Dermis microvascular lymphatic vessel endothelial cell (primary cell): ENCODE data around the gene NFATC2IP. TPM values are rescaled to one million over a fixed set of nuclear protein-coding genes. Genes with fewer than 3 reads are reported as not detected.
"Not testable (repeated sequence)": the region's sequence is repeated elsewhere in the genome, so short reads cannot be mapped to it uniquely, and the experiment has no call there.

Experiments
- DNase-seq, 2 donors: peaks; one replicate each; pipeline versions ENCODE4 v3.0.0 to v3.0.0-alpha.2; 2010; ENCODE audit warnings: low read depth in 2 of 2
- total RNA-seq: library from RNA; depleted of rRNA; stranded (reverse); fragments of >200 nt; gene quantifications from 2 replicates; pipeline ENCODE4 v1.2.1, GENCODE V29; 2014

The NFATC2IP gene
- total RNA-seq, 1 donor from 2014 or later, result 18.5 TPM

DNA sequence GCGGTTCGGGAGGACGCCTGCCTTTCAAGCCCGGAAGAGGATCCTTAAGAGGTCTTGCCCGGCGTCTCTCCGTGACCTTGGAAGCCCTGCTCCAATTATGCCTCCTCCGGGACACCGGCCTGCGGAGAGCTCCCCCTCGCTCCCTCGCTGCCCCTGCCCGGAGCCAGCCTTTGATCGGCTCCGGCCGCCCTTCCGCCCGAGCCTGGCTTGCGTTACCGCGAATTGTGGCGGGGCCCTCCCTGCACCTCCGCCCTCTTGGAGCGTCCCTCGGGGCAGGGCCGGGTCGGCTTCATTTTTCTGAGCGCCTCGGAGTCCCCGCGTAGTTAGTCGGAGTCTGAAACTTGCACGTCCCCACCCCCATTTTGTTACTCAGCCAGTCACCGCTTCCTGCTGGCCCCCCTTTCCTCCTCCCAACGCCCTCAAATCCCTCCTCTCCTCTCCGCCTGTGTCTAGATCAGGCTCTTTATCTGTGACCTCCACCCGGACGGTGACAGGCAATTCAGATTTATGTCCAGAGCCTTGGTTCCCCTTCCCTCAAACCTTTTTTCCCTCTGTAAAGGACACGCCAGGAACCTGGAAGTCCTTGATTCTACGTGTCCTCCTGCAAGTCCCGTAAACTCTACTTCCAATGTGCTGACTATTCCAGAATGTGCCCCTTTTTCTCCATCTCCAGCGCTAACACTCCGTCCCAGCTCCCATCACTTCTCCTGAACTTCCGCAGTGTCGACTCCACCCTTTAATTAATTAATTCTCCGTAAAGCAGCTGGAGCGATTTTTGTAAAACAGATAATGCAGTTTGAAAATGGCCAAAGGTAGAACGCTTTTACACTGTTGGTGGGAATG, 25.1 kb upstream of the NFATC2IP start:
- peak in 1 of 2 donors; percentile 73 for DNase-seq

GRCh38 chr16:28926284-28926683, 24.5 kb upstream of the NFATC2IP start:
- not testable (repeated sequence) for DNase-seq

GRCh38 chr16:28927815-28928214, 22.9 kb upstream of the NFATC2IP start:
- no peak for DNase-seq

- no peak for DNase-seq
Measured at GRCh38 chr16:28930203-28930602, 20.5 kb upstream of the NFATC2IP start.

- DNase-seq, result no peak
Measured at GRCh38 chr16:28930652-28931051, 20.1 kb upstream of the NFATC2IP start.

- DNase-seq, result no peak
Measured at GRCh38 chr16:28931801-28932225, 18.9 kb upstream of the NFATC2IP start, which contains the start of gene CD19. Gene CD19 (plus strand): TSS chr16:28931971. CDS start chr16:28932001, 30 bp downstream.

DNA sequence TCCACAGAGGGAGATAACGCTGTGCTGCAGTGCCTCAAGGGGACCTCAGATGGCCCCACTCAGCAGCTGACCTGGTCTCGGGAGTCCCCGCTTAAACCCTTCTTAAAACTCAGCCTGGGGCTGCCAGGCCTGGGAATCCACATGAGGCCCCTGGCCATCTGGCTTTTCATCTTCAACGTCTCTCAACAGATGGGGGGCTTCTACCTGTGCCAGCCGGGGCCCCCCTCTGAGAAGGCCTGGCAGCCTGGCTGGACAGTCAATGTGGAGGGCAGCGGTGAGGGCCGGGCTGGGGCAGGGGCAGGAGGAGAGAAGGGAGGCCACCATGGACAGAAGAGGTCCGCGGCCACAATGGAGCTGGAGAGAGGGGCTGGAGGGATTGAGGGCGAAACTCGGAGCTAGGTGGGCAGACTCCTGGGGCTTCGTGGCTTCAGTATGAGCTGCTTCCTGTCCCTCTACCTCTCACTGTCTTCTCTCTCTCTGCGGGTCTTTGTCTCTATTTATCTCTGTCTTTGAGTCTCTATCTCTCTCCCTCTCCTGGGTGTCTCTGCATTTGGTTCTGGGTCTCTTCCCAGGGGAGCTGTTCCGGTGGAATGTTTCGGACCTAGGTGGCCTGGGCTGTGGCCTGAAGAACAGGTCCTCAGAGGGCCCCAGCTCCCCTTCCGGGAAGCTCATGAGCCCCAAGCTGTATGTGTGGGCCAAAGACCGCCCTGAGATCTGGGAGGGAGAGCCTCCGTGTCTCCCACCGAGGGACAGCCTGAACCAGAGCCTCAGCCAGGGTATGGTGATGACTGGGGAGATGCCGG, 18.2 kb upstream of the NFATC2IP start:
- DNase-seq, result no peak

DNA sequence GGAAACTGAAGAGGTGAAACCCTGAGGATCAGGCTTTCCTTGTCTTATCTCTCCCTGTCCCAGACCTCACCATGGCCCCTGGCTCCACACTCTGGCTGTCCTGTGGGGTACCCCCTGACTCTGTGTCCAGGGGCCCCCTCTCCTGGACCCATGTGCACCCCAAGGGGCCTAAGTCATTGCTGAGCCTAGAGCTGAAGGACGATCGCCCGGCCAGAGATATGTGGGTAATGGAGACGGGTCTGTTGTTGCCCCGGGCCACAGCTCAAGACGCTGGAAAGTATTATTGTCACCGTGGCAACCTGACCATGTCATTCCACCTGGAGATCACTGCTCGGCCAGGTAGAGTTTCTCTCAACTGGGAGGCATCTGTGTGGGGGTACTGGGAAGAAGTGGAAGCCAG, 17.6 kb upstream of the NFATC2IP start:
- no peak for DNase-seq

DNA sequence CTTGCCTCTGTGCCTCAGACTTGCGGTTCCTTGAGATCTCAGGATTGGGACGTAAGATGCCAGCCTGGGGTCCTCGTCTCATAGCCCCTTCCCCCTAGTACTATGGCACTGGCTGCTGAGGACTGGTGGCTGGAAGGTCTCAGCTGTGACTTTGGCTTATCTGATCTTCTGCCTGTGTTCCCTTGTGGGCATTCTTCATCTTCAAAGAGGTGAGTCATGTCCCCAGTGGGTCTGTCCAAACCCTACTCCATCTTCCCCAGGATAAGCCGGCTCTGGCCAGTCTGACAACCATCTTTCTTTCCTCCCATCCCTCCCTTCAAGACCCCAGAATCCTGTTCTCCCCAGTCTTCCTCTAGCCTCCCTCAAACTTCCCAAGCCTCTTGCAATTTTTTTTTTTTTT, 15.4 kb upstream of the NFATC2IP start:
- DNase-seq, result no peak

GRCh38 chr16:28935924-28936783, 14.6 kb upstream of the NFATC2IP start:
- peak; percentile 42 to 84 for DNase-seq

DNA sequence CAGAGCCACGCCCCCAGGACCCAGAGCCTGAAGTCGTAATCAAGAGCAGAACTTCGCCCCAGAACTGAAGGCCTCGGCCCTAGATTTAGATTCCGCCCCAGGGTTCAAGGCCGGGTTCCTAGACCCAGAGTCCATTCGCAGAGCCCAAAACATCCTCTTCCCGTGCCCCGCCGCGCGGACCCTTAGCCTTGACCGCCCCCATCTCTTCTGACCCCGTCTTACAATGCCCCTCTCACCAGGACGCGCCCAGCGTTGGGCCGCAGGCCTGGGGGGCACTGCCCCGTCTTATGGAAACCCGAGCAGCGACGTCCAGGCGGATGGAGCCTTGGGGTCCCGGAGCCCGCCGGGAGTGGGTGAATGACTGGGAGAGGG, 14.0 kb upstream of the NFATC2IP start:
- no peak for DNase-seq

DNA sequence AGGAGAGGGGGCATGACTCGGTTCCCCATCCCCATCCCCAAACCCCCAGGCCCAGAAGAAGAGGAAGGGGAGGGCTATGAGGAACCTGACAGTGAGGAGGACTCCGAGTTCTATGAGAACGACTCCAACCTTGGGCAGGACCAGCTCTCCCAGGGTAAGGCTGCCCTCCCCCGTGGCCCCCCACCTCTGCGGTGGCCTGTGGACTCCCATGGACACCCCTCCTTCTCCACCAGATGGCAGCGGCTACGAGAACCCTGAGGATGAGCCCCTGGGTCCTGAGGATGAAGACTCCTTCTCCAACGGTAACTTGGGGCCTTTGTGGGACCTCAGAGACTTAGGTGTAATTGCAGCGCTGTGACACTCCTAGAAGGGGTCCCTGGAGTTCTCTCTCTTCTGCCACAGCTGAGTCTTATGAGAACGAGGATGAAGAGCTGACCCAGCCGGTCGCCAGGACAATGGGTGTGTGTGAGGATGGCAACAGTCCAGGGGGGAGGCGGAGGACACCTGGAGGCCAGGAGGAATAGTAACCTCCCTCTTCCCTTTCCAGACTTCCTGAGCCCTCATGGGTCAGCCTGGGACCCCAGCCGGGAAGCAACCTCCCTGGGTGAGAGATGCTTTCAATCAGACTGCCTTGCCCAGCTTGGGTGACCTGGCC, 13.4 kb upstream of the NFATC2IP start:
- no peak for DNase-seq

- no peak for DNase-seq
Measured at GRCh38 chr16:28938721-28939120, 12.0 kb upstream of the NFATC2IP start.

GRCh38 chr16:28939825-28940224, 10.9 kb upstream of the NFATC2IP start:
- DNase-seq, result not testable (repeated sequence)

DNA sequence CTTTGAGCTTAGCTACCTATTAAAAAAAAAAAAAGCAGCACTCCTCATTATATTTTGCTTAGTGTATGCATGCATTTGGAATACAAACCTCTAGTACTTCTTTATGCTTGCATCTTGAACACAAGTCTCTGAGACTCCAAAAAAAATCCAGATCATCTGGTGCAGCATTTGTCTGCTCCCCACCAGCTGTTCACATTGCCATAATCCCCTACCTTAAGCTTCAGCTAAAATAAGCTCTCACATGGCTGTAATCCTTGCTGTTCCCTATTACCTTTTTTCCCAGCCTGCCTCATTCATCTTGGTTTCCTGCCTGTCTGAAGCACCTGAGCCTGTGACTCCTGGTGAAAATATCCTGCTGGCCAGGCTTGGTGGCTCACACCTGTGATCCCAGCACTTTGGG, 7.5 kb upstream of the NFATC2IP start:
- no peak for DNase-seq

GRCh38 chr16:28946681-28947080, 4.1 kb upstream of the NFATC2IP start:
- no peak for DNase-seq

GRCh38 chr16:28951410-28951943, 740 bp downstream of the NFATC2IP start:
- no peak for DNase-seq

GRCh38 chr16:28958216-28958615, 7.5 kb downstream of the NFATC2IP start:
- DNase-seq, result no peak

DNA sequence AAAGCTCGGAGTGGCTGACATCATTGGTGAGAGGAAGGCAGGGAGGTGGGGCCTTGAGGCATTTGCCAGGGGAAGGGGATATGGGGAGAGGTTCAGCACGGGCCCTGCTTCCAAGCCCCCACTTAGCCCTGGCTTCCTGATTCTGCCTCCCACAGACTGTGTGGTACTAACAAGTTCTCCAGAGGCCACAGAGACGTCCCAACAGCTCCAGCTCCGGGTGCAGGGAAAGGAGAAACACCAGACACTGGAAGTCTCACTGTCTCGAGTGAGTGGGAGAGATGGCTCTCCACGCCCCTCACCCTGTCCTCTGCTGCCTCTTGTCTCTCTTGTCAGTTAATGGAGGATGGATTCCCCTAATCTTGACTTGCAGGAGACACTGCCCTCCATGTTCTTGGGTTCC, 8.1 kb downstream of the NFATC2IP start:
- no peak for DNase-seq

DNA sequence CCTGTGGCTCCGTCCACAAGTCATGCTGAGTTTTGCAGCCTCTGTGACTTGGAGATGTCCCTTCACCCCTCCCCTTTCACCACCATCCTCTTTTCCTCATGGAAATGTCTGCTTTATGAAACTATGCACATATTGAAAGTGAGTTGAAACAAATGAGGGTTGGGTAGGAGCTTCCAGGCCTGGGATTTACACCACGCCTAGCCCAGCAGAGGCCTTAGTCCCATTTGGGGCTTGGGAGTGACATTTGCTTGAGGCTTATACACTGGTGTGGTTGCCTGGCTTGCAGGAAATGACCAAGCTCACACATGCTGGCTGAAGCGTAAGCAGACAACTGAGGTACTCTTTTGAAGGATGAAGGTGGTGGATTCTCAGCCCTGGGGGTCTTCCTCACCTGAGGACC, 13.3 kb downstream of the NFATC2IP start:
- no peak for DNase-seq

DNA sequence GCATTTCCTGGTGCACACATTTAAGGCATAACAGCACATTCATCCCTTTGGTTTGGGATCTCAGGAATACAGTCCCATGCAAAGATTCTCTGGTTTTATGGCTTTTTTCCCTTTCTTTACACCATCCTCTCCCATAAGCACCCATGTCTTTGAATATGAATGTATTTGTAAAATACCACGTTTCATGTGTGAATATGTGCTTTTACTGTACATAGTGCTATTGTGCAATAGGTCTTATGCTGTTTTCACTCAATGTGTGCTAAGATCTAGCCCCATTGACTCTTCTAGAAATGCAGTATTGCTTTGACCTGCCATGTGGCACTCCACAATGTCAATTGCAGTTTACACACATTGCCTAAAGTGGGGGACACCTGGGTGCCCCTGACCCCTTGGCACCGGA, 13.8 kb downstream of the NFATC2IP start:
- DNase-seq, result no peak
